HUDEP-2 (cell line): ENCODE data around the gene RAD51B.
A peak's percentile ranks its signal among the peaks of the same experiment; 100 is the strongest.
"Not testable (repeated sequence)": the region's sequence is repeated elsewhere in the genome, so short reads cannot be mapped to it uniquely, and the experiment has no call there.

Experiments
- DNase-seq, 76 experiments: peaks; one replicate each; lab custom pipeline; 2025; ENCODE audit not compliant: unreplicated experiment in 76 of 76; lab: John Stamatoyannopoulos, UW

The RAD51B gene

GRCh38 chr14:67941456-67942018 is 122.0 kb downstream of the RAD51B start:
- no peak for DNase-seq

GRCh38 chr14:67942080-67942710 is 122.6 kb downstream of the RAD51B start:
- no peak for DNase-seq

- DNase-seq: peak in 47 of 76 experiments; percentile 0 to 74 (median 38)
These were observed 124.4 kb downstream of the RAD51B start for GRCh38 chr14:67943947-67944346.

- no peak for DNase-seq
These were observed 125.0 kb downstream of the RAD51B start for GRCh38 chr14:67944605-67945004.

- no peak for DNase-seq
These were observed 130.2 kb downstream of the RAD51B start for GRCh38 chr14:67949771-67950170.

GRCh38 chr14:67950386-67950785 is 130.8 kb downstream of the RAD51B start:
- DNase-seq: no peak

- DNase-seq: no peak
These were observed 132.1 kb downstream of the RAD51B start for GRCh38 chr14:67951529-67952135.

GRCh38 chr14:67952381-67952780 is 132.8 kb downstream of the RAD51B start:
- DNase-seq: no peak

GRCh38 chr14:67952786-67953185 is 133.2 kb downstream of the RAD51B start:
- DNase-seq: no peak

- DNase-seq: no peak
These were observed 135.7 kb downstream of the RAD51B start for GRCh38 chr14:67955261-67955660.

GRCh38 chr14:67957946-67958345 is 138.4 kb downstream of the RAD51B start:
- no peak for DNase-seq

- DNase-seq: no peak
These were observed 142.1 kb downstream of the RAD51B start for GRCh38 chr14:67961676-67962075.

GRCh38 chr14:67962215-67962644 is 142.7 kb downstream of the RAD51B start:
- peak in 1 of 76 experiments; percentile 3 for DNase-seq

GRCh38 chr14:67963545-67963944 is 144.0 kb downstream of the RAD51B start:
- no peak for DNase-seq

- no peak for DNase-seq
These were observed 144.6 kb downstream of the RAD51B start for GRCh38 chr14:67963960-67964812.

- DNase-seq: no peak
These were observed 146.1 kb downstream of the RAD51B start for GRCh38 chr14:67965696-67966095.

GRCh38 chr14:67967206-67967605 is 147.6 kb downstream of the RAD51B start:
- no peak for DNase-seq

GRCh38 chr14:67967970-67968369 is 148.4 kb downstream of the RAD51B start:
- not testable (repeated sequence) for DNase-seq

GRCh38 chr14:67970923-67971322 is 151.3 kb downstream of the RAD51B start:
- DNase-seq: no peak

- no peak for DNase-seq
These were observed 152.3 kb downstream of the RAD51B start for GRCh38 chr14:67971627-67972625.
